Neural cell (in vitro differentiated cells): Measurements from ENCODE around the gene ITGB3. TPM values are rescaled to one million over a fixed set of nuclear protein-coding genes. Genes with fewer than 3 reads are reported as not detected.

Source experiments
- H2AFZ ChIP-seq: fragments of 200-600, 300-800 bp; sonication (generic), shearing (Covaris generic); 2 replicates; pipeline ENCODE4 v1.6.0; 2014; ENCODE audit warnings: low read depth, mild to moderate bottlenecking, antibody characterized with exemption, low read length, moderate library complexity
- H3F3A ChIP-seq: fragments of 200-600 bp; shearing (Covaris generic); 2 replicates; pipeline ENCODE4 v1.6.1; 2016; ENCODE audit warnings: mild to moderate bottlenecking, moderate library complexity, mixed read lengths, antibody characterized with exemption, low read length; ENCODE audit not compliant: insufficient read depth, poor library complexity, severe bottlenecking
- H3K27ac ChIP-seq: fragments of 200-600, 300-800 bp; sonication (generic), shearing (Covaris generic); 2 replicates; pipeline ENCODE4 v1.5.1; 2014; ENCODE audit warnings: mild to moderate bottlenecking, low read length, moderate library complexity
- H3K27me3 ChIP-seq: fragments of 300-800, 200-600 bp; sonication (generic), shearing (Covaris generic); 2 replicates; pipeline ENCODE4 v1.6.0; 2014; ENCODE audit warnings: mild to moderate bottlenecking, low read depth, low read length, moderate library complexity; ENCODE audit not compliant: insufficient read depth
- H3K36me3 ChIP-seq: fragments of 300-800, 200-600 bp; sonication (generic), shearing (Covaris generic); 2 replicates; pipeline ENCODE4 v1.5.1; 2014; ENCODE audit warnings: mild to moderate bottlenecking, antibody characterized with exemption, low read length, moderate library complexity; ENCODE audit not compliant: insufficient read depth
- H3K4me2 ChIP-seq: fragments of 300-800, 200-600 bp; sonication (generic), shearing (Covaris generic); 2 replicates; pipeline ENCODE4 v1.6.0; 2014; ENCODE audit warnings: mild to moderate bottlenecking, low read length
- H3K4me3 ChIP-seq: fragments of 300-800, 200-600 bp; sonication (generic), shearing (Covaris generic); 2 replicates; pipeline ENCODE4 v1.5.1; 2014; ENCODE audit warnings: mild to moderate bottlenecking, low read length, moderate library complexity
- H3K79me2 ChIP-seq: fragments of 200-600 bp; shearing (Covaris generic); replicated peaks from 2 replicates; pipeline ENCODE4 v1.6.0; 2014; ENCODE audit warnings: mild to moderate bottlenecking, low read length, moderate library complexity; ENCODE audit not compliant: insufficient read depth
- H3K9ac ChIP-seq: fragments of 300-800, 200-600 bp; sonication (generic), shearing (Covaris generic); 2 replicates; pipeline ENCODE4 v1.6.1; 2016; ENCODE audit warnings: mild to moderate bottlenecking, low read length, mixed read lengths
- H3K9me2 ChIP-seq: fragments of 200-600 bp; shearing (Covaris generic); 2 replicates; pipeline ENCODE4 v1.6.1; 2016; ENCODE audit warnings: mild to moderate bottlenecking, low read length, mixed read lengths; ENCODE audit not compliant: insufficient read depth
- H3K9me3 ChIP-seq: fragments of 200-600, 300-800 bp; sonication (generic), shearing (Covaris generic); 2 replicates; pipeline ENCODE4 v1.6.1; 2016; ENCODE audit warnings: mild to moderate bottlenecking, mixed run types, low read length, moderate library complexity, mixed read lengths
- H4K20me1 ChIP-seq: fragments of 200-600 bp; shearing (Covaris generic); 2 replicates; pipeline ENCODE4 v1.6.1; 2016; ENCODE audit warnings: mild to moderate bottlenecking, mixed run types; ENCODE audit not compliant: insufficient read depth
- CTCF ChIP-seq: fragments of 450-650 bp; IDR thresholded peaks from 2 replicates; pipeline ENCODE4 v1.5.1; 2014; ENCODE audit warnings: antibody characterized with exemption, mild to moderate bottlenecking, moderate library complexity; ENCODE audit not compliant: poor library complexity, severe bottlenecking
- EP300 ChIP-seq: fragments of 450-650 bp; conservative IDR thresholded peaks from 2 replicates; pipeline ENCODE4 v1.6.1; 2014; ENCODE audit warnings: antibody characterized with exemption, mild to moderate bottlenecking, moderate library complexity; ENCODE audit not compliant: poor library complexity, severe bottlenecking
- EZH2 ChIP-seq: fragments of 200-600, 300-800 bp; shearing (Covaris generic), sonication (generic); IDR thresholded peaks from 2 replicates; pipeline ENCODE4 v1.6.1; 2014; ENCODE audit warnings: antibody characterized with exemption, low read length, borderline replicate concordance, mild to moderate bottlenecking; ENCODE audit not compliant: insufficient read depth, poor library complexity, severe bottlenecking
- MXI1 ChIP-seq: fragments of 450-650 bp; conservative IDR thresholded peaks from 2 replicates; pipeline ENCODE4 v1.6.1; 2014; ENCODE audit warnings: antibody characterized with exemption, mild to moderate bottlenecking; ENCODE audit not compliant: poor library complexity, severe bottlenecking
- POLR2AphosphoS5 ChIP-seq: IDR thresholded peaks from 2 replicates; pipeline ENCODE4 v1.6.1; 2012
- RAD21 ChIP-seq: fragments of 450-650 bp; conservative IDR thresholded peaks from 2 replicates; pipeline ENCODE4 v1.6.1; 2014; ENCODE audit warnings: antibody characterized with exemption, mild to moderate bottlenecking, moderate library complexity
- REST ChIP-seq: IDR thresholded peaks from 2 replicates; pipeline ENCODE4 v1.6.1; 2012; ENCODE audit warnings: borderline replicate concordance
- SMC3 ChIP-seq: fragments of 450-650 bp; conservative IDR thresholded peaks from 2 replicates; pipeline ENCODE4 v1.6.1; 2014; ENCODE audit warnings: antibody characterized with exemption, mild to moderate bottlenecking, moderate library complexity; ENCODE audit not compliant: poor library complexity
- TAF1 ChIP-seq: IDR thresholded peaks from 2 replicates; pipeline ENCODE4 v1.6.1; 2012; ENCODE audit warnings: low read depth
- polyA plus RNA-seq: library from polyadenylated mRNA; depleted of rRNA; stranded (reverse); fragments of >200 nt; gene quantifications from 2 replicates; pipeline ENCODE4 v1.2.3, GENCODE V29; 2014

The ITGB3 gene
- polyA plus RNA-seq, 1 donor from 2014 or later = not detected

GRCh38 chr17:47204722-47205418 is 48.8 kb upstream of the ITGB3 start:
- Histone ChIP-seq H3F3A (no peaks in the 10 kb centered on the region), H4K20me1 (no peaks in the 10 kb centered on the region), H3K4me3 (no peak overlapping the region)

More at GRCh38 chr17:47204722-47205418, 48.8 kb upstream of the ITGB3 start:
- H3K9me2 ChIP-seq = no peaks in the 10 kb centered on the region
- H3K4me2 ChIP-seq = no peak overlapping the region
- TF ChIP-seq POLR2AphosphoS5 (no peak), EZH2 (no peak), TAF1 (no peak), MXI1 (no peak), EP300 (no peak), CTCF (no peak), SMC3 (no peak), RAD21 (no peak), REST (no peak)
- no peaks in the 10 kb centered on the region for H3K27me3 ChIP-seq
- H3K36me3 ChIP-seq = no peaks in the 10 kb centered on the region
- no peak overlapping the region for H3K9ac ChIP-seq
- H3K27ac ChIP-seq = no peak overlapping the region
- H2AFZ ChIP-seq = no peak overlapping the region
- no peaks in the 10 kb centered on the region for H3K79me2 ChIP-seq
- no peaks in the 10 kb centered on the region for H3K9me3 ChIP-seq
